ENCODE data around the gene TRAPPC4. TPM values are rescaled to one million over a fixed set of nuclear protein-coding genes. Genes with fewer than 3 reads are reported as not detected.
"Not testable (repeated sequence)": the region's sequence is repeated elsewhere in the genome, so short reads cannot be mapped to it uniquely, and the experiment has no call there.

The TRAPPC4 gene
- total RNA-seq, 1 donor from 2014 or later: 41.0 TPM

DNA sequence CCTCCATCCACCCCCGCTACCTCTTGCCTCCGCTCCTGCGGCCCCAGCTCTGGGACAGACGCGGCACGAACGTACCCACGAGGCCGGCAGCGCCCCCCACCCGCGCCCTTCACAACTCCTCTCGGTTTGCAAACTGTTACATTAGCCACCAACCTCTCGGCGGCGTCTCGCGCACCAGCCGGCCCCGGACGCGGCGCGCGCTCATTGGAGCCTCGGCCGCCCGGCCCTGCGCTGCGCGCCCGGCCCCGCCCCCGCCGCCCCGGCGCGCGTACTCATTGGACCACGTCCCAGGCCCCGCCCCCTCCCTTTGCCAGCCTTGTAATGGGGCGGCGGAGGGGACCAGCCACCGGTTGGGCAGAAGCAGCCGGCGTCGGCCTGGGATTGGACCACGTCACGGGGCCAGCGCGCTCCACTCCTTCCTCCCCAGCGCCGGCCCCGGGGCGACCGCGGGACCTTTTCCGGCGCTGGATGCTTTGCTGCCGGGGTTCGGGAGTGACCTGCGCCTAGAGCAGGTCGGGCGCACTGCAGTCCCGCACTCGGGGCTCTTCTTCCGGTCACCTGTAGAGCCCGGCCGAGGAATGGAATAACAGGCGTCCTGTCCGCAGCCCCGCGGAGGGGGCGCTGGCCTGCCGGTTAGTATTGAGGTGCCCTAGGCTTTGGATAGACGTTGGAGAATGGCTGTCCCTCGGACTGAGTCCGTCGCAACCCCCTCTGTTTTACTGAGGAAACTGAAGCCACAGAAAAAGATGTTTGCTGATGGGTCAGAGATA is 38.6 kb downstream of the TRAPPC4 start, which contains the start of gene HYOU1:
Gene HYOU1 (minus strand): TSS at position 206 of the 770 bp plus-strand sequence. CDS start 1,045 bp downstream, outside the sequence.
- peaks cover 3 to 10% of the 10 kb centered on the region in 2 donors for H3K4me1 ChIP-seq
- intact Hi-C loops (cut with DNase I): loop anchor here (1.0 to 2.0 kb wide), 5 partner anchors 10 to 46 kb away; partner anchors contain the start of genes RPS25, TRAPPC4 and VPS11
- H3K27me3 ChIP-seq: no peaks in the 10 kb centered on the region
- H3K4me3 ChIP-seq: peak within 1 kb of the TSS; percentile 88 to 95
- TF ChIP-seq, protein P1, sequence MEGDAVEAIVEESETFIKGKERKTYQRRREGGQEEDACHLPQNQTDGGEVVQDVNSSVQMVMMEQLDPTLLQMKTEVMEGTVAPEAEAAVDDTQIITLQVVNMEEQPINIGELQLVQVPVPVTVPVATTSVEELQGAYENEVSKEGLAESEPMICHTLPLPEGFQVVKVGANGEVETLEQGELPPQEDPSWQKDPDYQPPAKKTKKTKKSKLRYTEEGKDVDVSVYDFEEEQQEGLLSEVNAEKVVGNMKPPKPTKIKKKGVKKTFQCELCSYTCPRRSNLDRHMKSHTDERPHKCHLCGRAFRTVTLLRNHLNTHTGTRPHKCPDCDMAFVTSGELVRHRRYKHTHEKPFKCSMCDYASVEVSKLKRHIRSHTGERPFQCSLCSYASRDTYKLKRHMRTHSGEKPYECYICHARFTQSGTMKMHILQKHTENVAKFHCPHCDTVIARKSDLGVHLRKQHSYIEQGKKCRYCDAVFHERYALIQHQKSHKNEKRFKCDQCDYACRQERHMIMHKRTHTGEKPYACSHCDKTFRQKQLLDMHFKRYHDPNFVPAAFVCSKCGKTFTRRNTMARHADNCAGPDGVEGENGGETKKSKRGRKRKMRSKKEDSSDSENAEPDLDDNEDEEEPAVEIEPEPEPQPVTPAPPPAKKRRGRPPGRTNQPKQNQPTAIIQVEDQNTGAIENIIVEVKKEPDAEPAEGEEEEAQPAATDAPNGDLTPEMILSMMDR (IDR thresholded peaks at IDR 0.05): peak; percentile 6 to 36 (median 14)
- H3K27ac ChIP-seq: peak within 1 kb of the TSS; percentile 91 to 96
- H3K36me3 ChIP-seq: peaks cover 30 to 31% of the 10 kb centered on the region in 2 donors
- H3K9me3 ChIP-seq: no peaks in the 10 kb centered on the region
- peak; percentile 95 to 99 for DNase-seq (ENCODE audit: low spot score in 2 of 2)

DNA sequence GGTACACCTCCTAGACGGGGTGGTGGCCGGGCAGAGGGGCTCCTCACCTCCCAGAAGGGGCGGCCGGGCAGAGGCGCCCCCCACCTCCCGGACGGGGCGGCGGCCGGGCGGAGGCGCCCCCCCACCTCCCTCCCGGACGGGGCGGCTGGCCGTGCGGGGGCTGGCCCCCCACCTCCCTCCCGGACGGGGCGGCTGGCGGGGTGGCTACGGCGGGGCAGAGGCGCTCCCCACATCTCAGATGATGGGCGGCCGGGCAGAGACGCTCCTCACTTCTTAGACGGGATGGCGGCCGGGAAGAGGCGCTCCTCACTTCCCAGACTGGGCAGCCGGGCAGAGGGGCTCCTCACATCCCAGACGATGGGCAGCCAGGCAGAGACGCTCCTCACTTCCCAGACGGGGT is 40.6 kb downstream of the TRAPPC4 start:
- DNase-seq (ENCODE audit: low spot score in 2 of 2); H3K4me3 ChIP-seq; H3K27ac ChIP-seq; H3K27me3 ChIP-seq; intact Hi-C loops (cut with DNase I); H3K9me3 ChIP-seq: not testable (repeated sequence)
- peaks cover 10 to 12% of the 10 kb centered on the region in 2 donors for H3K36me3 ChIP-seq
- H3K4me1 ChIP-seq: peaks cover 3 to 16% of the 10 kb centered on the region in 2 donors

DNA sequence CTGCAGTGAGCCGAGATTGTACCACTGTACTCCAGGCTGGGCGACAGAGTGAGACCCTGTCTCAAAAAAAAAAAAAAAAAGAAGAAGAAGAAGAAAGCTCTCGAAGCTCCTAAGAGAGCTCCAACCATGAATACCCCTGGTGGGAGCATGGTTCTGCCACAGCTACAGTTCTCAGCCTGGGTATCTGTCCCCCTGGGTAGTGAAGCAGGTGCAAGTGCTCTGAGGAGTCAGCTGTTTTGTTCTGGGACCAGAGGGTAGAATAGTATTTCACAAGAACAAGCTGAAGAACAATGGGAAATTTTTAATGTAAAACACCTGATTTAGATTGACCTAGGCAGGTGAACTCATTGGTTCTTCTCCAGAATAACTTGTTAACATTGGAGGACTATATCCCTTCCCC is 42.7 kb downstream of the TRAPPC4 start:
- no peak for DNase-seq (ENCODE audit: low spot score in 2 of 2)

DNA sequence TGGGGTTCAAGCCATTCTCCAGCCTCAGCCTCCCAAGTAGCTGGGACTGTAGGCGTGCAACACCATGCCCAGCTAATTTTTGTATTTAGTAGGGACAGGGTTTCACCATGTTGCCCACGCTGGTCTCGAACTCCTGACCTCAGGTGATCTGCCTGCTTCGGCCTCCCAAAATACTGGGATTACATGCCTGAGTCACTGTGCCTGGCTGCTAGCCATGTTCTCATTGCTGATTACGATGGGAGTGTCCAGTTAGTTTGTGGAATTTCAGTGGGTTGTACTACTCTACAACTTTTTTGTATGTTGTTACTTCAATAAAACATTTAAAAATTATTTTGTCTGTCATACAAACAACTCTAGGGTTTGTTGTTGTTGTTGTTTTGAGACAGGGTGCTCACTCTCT is 44.2 kb downstream of the TRAPPC4 start:
- no peaks in the 10 kb centered on the region for H3K36me3 ChIP-seq
- peaks cover 8 to 25% of the 10 kb centered on the region in 2 donors for H3K4me1 ChIP-seq
- no peak overlapping the region for H3K4me3 ChIP-seq
- intact Hi-C loops (cut with DNase I): no loop called here
- peak overlapping the region in 1 of 2 donors; percentile 40 for H3K27ac ChIP-seq
- H3K9me3 ChIP-seq: no peaks in the 10 kb centered on the region
- peak in 1 of 2 donors; percentile 72 for DNase-seq (ENCODE audit: low spot score in 2 of 2)
- no peaks in the 10 kb centered on the region for H3K27me3 ChIP-seq
- TF ChIP-seq, protein P1 (IDR thresholded peaks at IDR 0.05): no peak

More for the DNA sequence above, 42.7 kb downstream of the TRAPPC4 start:
- Histone ChIP-seq H3K4me1 (peaks cover 2 to 17% of the 10 kb centered on the region in 2 donors), H3K4me3 (no peak overlapping the region), H3K36me3 (no peaks in the 10 kb centered on the region), H3K27ac (no peak overlapping the region), H3K27me3 (no peaks in the 10 kb centered on the region), H3K9me3 (no peaks in the 10 kb centered on the region)
- intact Hi-C loops (cut with DNase I): no loop called here
- TF ChIP-seq, protein P1 (IDR thresholded peaks at IDR 0.05): no peak

DNA sequence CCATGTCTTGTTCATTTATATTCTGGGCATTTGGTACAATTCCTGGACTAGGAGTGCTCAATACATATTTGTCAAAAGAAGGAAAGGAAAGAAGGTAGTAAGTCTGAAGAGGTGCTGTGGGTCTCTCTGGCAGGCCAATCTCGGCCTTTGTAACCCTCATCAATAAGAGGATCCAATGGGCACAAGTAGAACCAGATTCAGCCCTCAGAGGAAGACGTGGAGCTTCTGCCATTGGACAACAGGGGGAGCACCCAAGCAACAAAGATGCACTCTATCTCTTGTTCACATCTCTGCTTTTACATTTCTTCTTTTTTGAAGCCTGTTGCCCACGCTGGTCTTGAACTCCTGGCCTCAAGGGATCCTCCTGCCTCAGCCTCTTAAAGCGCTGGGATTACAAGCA is 46.8 kb downstream of the TRAPPC4 start:
- H3K36me3 ChIP-seq: peaks cover 0 to 4% of the 10 kb centered on the region in 2 donors
- TF ChIP-seq, protein P1 (IDR thresholded peaks at IDR 0.05): no peak
- H3K4me1 ChIP-seq: peaks cover 10 to 29% of the 10 kb centered on the region in 2 donors
- H3K27me3 ChIP-seq: no peaks in the 10 kb centered on the region
- no peak for DNase-seq (ENCODE audit: low spot score in 2 of 2)
- no peak overlapping the region for H3K27ac ChIP-seq
- intact Hi-C loops (cut with DNase I): loop anchor here (5.0 kb wide), 1 partner anchor 57 kb away; the partner anchor contains the start of gene HINFP
- H3K9me3 ChIP-seq: no peaks in the 10 kb centered on the region
- no peak overlapping the region for H3K4me3 ChIP-seq
